NCI-H2196 (cell line): ENCODE measurements around the gene EHD1.

ENCODE experiments used
- DNase-seq: peaks from one replicate; lab custom pipeline; 2025; ENCODE audit not compliant: unreplicated experiment; lab: John Stamatoyannopoulos, UW

EHD1 gene

DNA sequence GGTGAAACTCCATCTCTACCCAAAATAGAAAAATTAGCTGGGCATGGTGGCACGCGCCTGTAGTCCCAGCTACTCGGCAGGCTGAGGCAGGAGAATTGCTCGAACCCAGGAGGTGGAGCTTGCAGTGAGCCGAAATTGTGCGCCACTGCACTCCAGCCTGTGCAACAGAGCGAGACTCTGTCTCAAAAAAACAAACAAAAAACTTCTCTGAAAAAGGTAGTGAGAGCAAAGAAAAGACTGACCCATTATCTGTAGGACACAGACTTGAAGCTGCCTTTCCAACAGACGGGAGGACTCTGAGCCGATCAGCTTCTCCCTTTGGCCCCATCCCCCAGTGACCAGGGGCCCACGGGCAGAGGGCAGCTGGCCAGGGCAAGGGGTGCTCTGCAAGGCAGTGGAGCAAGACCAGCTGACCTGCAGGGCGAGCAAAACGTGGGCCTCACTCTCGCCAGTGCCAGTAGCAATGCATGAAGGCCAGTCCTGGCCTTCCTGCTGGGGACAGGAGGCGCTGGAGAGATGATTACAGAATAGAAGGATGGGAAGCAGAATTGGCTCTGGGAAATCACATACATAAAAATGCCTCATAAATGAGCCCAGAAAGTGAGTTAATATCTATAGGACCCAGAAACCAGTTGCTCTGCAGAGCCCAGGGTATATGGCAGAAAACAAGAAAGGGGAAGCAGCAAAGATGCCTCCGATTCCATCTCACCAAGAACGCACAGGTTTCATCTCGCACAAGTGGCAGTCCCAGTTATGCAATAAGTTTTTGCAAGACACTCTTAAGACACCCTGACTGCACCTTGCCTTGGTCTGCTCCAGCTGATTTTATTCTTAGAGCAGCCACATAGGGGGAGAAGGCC, 2.8 kb downstream of the EHD1 start:
- no peak for DNase-seq

GRCh38 chr11:64874308-64875240, 3.8 kb downstream of the EHD1 start:
- no peak for DNase-seq

GRCh38 chr11:64872790-64873488, 5.5 kb downstream of the EHD1 start:
- DNase-seq, result no peak

DNA sequence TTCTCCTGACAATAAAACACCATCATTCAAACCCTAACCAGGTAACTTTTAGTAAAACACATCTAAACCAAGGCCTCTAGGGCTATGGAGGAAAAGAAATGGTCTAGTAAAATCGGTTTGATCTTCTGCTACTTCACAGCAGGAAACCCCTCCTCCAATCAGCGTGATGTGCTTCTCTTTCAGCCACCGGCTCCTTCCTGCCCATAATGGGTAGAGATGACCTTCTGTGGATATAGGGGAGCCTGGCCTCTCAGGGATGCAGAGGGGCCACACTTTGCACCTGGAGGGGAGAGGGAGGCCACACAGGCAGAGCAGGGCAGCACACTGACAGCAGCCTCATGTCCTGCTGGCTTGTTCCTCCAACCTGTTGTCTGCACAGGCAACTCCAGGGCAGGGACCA, 6.9 kb downstream of the EHD1 start:
- no peak for DNase-seq

DNA sequence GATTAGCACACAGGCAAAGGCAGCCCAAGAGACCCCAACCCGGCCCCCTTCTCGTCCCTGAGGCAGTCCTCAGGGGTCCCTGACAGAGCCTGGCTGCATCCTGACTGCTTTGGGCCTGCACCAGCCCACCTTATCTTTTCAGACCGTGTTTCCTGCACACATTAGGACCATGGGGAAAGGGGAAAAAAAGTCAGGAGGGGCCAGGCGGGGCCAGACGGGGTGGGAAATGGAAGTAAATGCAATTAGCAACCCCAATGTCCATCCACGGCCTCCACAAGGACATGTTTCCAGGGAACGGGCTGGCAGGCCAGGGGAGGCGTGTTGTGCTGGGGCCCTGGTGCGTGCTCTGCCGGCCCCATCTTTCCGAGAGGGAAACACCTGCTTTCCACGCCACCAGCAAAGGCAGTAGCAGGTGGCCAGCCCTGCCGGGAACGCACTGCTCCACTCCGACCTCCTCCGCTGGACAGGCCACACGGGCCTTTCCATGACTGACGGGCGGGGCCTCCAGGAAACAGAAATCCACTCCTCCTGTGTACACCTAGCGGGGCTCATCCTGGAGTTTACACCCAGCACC, 7.4 kb downstream of the EHD1 start:
- no peak for DNase-seq

DNA sequence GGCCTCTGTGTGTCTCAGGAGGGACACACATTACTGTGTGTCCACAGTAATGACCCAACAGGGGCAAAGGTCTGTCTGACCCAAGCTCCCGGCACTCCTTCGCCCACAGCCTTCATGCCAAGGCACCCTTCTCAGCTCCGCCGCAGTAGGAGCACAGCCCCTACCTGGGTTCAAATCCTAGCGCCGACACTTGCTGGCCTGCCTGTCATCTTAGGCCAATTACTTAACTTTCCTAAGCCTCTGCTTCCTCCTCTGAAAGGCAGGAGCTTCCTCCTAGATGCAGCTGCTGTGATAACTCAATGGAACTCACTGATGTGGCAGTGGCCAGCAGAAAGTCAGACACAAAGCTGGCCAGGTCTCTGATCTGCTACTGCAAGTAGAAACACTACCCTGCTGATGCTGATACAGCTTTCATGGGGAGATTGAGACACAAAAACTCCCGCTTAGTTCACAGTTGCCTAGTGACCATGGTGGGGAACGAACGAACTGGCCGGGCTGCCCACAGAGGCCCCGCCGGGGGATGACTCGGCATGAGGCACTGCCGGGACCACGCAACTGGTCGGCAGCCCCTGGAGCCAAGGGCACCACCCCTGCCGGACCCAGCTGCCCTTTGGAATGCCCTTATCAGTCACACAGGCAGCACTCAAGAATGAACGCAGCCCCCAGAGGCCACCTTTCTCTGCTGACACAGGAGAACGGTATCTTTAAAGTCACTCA, 8.1 kb downstream of the EHD1 start:
- no peak for DNase-seq

GRCh38 chr11:64869571-64870175, 8.7 kb downstream of the EHD1 start:
- no peak for DNase-seq

DNA sequence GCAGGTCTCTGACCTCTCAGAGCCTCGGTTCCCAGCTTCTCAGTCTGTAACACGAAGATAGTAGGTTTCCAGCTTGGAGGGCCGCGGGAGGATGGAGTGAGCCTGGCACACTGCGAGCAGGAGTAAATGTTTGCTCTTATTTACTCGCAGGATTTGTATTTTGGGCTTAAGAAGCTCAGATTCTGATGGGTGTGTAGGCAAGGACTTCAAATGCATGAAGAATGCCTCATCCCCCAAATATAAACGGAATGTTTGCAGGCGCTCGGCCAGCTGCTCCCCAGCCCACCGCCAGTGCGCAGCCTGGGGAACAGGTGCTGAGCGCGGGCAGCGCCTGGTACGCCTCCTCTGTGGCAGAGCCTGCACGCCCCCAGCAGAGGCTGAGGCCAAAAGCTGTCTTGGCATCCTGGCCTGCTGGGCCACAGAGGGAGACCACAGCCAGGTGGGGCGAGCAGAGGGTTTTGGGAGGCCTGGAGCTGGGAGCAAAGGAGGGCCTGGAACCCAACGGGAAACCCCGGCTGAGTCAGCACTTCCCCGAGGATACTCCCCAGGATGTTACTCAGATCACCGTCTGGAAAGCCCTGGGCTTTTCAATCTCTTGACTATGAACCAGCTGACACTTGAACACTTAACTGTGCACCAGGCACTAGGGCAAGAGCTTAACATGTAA, 9.4 kb downstream of the EHD1 start:
- DNase-seq, result no peak

GRCh38 chr11:64867748-64868462, 10.5 kb downstream of the EHD1 start:
- DNase-seq, result no peak

DNA sequence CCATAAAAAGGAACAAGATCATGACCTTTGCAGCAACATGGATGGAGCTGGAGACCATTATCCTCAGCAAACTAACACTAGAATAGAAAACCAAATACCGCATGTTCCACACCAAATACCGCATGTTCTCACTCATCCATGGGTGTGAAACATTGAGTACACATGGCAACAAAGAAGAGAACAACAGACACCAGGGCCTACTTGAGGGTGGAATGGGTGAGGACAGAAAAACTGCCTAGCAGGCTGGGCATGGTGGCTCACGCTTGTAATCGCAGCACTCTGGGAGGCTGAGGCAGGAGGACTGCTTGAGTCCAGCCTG, 12.3 kb downstream of the EHD1 start:
- no peak for DNase-seq

DNA sequence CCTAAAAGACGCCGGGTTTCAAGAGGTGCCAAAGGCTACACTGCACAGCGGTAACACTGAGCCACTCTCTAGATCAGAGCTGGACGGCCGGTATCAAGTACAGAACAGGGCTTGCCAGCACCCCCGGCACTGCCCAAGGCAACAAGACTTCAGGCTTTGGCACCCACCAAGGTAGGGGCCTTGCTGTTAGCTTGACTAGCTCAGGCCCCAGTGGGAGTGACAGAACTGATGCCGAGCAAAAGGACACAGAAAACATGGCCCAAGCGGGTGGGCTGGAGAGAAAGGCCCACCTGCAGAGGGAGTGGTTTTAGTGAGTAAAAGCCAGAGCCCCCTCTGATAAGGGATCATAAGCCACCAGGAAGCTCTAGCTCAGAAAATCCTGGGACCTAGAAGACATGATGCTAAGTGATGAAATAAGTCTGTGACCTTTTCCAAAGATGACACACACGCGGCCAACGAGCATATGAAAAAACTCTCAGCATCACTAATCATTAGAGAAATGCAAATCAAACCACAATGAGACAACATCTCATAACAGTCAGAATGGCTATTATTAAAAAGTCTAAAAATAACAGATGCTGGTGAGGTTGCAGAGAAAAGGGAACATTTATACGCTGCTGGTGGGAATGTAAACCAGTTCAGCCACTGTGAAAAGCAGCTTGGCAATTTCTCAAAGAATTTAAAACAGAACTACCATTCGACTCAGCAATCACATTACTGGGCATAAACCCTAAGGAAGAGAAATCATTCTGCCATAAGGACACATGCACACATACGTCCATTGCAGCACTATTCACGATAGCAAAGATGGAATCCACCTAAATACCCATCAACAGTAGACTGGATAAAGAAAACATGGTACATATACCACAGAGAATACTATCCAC, 12.9 kb downstream of the EHD1 start:
- no peak for DNase-seq

DNA sequence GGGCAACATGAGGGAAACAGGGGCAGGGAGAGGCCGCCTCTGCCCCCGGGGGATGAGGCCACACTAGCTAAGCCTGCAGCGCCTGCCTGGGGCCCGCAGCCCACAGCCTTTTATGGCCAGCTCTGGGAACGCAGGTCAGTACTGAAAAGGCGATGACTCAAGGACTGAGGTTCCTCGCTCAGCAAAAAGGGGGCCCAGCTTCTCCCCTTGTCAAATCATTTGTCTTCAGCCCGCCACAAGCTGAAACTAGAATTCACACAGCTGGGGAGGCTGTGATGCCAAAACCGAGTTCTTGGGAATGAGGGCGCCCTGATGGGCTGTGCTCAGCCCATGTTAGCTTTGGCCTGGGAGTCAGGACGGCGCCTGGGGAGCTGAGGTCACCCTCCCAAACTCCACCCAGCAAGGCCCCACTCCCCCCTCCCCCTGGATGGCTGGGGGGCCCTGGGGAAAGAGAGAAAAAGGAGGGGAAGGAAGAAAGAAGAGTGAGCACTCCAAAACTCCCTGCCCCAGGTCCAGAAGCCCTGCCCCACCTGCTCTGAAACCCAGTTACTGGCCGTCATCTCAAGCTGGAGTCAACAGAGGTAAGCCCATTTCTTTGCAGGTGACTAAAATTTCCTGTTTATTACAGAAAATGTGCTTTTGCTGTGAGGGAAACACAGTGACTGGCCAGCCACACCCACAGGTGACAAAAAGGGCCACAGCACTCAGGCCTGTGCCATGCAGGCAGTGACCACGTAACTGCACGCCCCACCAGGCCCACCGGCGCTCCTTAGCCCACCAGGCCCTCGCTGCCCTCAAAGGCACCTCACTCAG, 13.7 kb downstream of the EHD1 start:
- no peak for DNase-seq

DNA sequence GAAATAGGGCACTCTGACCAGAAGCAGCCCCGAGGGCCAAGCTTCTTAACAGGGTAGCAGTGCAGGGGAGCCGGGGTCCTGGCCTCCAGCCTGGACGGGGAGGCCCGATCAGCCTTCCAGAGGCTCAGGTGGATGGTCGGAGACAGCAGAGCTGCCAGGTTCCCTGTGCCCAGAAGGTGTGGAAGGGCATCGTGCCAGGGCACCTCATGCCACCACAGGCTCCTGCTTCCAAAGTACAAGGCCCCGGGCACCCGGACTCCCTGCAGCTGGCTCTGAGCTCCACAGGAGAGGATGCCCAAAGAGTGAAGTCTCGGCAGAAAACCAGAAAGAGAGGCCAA, 14.3 kb downstream of the EHD1 start:
- DNase-seq, result no peak

DNA sequence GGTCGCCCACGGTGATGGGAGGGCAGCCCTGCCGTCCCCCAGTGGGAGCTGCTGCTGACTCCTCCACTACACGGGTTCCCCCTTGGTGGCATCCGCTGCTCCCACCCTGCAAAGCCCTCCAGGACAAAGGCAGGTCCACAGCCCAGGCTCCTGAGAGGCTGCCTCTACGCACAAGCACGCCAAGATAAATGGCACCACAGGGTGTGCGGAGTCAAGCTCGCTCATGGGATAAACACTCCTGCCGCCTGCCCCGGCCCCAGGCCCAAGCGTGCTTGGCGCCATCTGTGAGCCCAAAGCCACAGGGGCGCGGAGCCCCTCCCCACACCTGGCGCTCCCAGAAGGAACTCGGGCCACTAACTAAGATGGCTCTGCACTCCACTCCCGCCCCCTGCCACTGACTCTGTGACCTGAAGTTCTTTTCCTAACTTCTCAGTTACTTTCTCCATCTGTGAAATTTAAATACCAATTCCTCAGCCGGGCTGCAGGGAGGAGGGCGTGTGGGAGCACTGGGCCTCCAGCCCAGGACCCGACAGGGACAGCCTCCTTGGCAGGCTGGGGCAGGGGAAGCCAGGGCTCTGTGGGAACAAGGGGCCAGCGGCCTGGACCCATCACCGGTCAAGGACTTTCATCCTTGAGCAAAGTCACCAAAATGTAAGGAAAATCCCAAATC, 14.9 kb downstream of the EHD1 start:
- DNase-seq, result no peak

DNA sequence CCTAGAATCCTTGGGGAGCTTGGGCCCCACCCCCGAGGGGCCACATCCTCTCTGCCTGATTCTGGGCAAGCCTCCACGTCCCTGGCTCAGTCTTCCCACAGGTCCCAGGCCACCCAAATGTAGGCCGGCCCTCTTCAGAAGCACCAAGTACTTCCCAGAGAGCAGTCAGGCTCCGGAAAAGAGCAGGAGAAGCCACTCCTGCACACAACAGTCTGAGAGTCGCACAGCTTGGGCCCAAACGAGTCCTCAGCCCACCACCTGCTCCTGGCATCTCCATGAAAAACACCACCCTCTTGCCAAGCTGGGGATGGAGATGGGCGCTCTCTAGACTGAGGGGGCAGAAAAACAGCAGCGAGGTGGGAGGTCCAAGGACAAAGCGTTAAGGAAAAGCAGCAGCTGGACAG, 15.4 kb downstream of the EHD1 start:
- no peak for DNase-seq

GRCh38 chr11:64861227-64861975, 17.0 kb downstream of the EHD1 start:
- DNase-seq, result no peak
